B cell (primary cell): ENCODE data around the gene RASSF1.

ENCODE experiments used
- CTCF ChIP-seq: fragments of 200-600 bp; IDR thresholded peaks from one replicate; pipeline ENCODE4 v1.8.0; 2022; ENCODE audit warnings: antibody characterized with exemption, mild to moderate bottlenecking
- EZH2 ChIP-seq: IDR thresholded peaks from 2 replicates; pipeline ENCODE4 v1.6.1; 2012; ENCODE audit warnings: borderline replicate concordance, low read depth, mild to moderate bottlenecking, moderate library complexity, low read length; ENCODE audit not compliant: insufficient read depth, poor library complexity, severe bottlenecking

GRCh38 chr3:50340448-50341329, at the start of gene RASSF1:
- TF ChIP-seq EZH2: no peak
- no peak for TF ChIP-seq CTCF
